ENCODE measurements around the gene ATOH8.

ATOH8 gene

GRCh38 chr2:85813982-85814801, 60.4 kb downstream of the ATOH8 start:
- peak; percentile 91 for DNase-seq (ENCODE audit: low spot score)
- TF ChIP-seq, protein P1, sequence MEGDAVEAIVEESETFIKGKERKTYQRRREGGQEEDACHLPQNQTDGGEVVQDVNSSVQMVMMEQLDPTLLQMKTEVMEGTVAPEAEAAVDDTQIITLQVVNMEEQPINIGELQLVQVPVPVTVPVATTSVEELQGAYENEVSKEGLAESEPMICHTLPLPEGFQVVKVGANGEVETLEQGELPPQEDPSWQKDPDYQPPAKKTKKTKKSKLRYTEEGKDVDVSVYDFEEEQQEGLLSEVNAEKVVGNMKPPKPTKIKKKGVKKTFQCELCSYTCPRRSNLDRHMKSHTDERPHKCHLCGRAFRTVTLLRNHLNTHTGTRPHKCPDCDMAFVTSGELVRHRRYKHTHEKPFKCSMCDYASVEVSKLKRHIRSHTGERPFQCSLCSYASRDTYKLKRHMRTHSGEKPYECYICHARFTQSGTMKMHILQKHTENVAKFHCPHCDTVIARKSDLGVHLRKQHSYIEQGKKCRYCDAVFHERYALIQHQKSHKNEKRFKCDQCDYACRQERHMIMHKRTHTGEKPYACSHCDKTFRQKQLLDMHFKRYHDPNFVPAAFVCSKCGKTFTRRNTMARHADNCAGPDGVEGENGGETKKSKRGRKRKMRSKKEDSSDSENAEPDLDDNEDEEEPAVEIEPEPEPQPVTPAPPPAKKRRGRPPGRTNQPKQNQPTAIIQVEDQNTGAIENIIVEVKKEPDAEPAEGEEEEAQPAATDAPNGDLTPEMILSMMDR (IDR thresholded peaks at IDR 0.05) = peak; percentile 75
- H3K4me3 ChIP-seq = no peak overlapping the region
- no peak overlapping the region for H3K27ac ChIP-seq

DNA sequence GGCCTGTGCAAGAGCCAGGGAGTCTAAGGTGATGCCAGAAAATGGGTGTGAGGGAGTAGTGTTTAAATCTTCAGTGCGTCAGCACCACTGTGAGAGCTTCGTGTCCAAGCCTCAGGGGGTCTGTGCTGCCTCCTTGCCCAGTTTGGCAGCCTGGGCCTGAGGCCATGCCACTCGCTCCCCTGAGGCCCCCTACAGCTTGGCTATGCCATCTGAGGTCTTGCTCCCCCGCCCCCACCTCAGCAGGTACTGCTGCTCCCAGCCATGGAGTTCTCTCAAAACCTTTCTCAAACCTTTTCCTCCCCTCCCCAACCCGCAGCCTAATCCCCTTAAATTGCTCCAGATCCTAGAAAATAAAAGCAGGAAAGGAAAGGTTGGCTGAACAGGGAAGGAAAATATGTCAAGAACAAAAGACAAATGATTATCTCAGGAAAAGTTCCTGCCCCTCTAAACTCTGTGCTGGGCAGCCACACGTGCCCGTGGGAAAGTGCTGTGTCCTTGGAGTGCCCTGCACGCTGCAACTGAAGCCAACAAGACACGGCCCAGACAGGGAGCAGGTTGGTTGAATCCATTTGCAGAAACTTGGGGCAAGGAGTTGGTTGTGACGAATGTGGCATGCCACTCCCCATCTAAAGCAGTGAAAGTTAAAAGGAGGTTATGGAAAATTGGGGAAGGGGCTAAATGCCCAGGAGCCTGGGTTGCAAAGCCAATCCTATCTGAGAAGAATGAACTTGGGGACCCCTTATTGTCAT, 61.2 kb downstream of the ATOH8 start:
- Histone ChIP-seq H3K27ac (no peak overlapping the region), H3K4me3 (no peak overlapping the region)
- TF ChIP-seq, protein P1 (IDR thresholded peaks at IDR 0.05) = no peak
- peak; percentile 62 for DNase-seq (ENCODE audit: low spot score)

- no peak for DNase-seq (ENCODE audit: low spot score)
- no peak overlapping the region for H3K27ac ChIP-seq
- TF ChIP-seq, protein P1 (IDR thresholded peaks at IDR 0.05) = no peak
Measured at GRCh38 chr2:85819811-85820510, 66.2 kb downstream of the ATOH8 start.

DNA sequence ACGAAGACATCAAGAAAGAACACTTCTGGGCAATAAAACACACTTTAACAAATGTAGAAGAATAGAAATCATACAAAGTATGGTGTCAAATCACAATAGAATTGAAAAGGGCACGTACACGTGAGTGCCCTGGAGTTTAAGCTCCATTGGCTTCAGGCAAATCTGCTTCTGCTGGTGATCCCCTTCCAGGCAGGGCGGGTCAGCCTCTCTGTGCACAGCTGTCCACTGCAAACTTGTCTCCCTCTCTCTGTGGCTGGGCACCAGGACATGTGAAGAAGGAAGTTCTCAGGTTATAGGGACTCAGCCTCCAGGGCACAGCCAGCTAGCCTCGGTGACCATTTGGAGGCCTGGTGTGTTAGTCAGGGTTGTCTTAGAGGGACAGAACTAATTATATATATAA, 69.0 kb downstream of the ATOH8 start:
- DNase-seq (ENCODE audit: low spot score) = no peak
- TF ChIP-seq, protein P1 (IDR thresholded peaks at IDR 0.05) = no peak
- H3K4me3 ChIP-seq = no peak overlapping the region
- no peak overlapping the region for H3K27ac ChIP-seq

More at GRCh38 chr2:85819811-85820510, 66.2 kb downstream of the ATOH8 start:
- H3K4me3 ChIP-seq = no peak overlapping the region

DNA sequence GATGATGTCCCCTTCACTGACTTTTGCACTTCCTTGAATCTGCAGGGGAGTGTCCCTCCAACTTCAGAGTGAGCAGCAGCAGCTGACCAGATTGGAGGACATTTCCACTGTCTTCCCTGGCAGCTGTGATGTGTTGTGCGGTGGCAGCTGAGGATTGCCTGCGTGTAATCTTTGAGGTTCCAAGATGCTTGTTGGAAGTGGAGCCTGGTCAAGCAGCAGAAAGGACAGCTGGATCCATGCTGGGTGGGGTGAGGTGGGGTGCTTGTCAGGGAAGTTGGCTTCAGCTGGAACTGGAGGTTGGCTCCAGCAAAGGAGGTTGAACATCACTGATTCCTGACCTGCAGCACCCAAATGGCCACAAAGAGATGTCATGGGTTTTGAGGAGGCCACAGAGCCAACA, 70.2 kb downstream of the ATOH8 start:
- TF ChIP-seq, protein P1 (IDR thresholded peaks at IDR 0.05) = no peak
- Histone ChIP-seq H3K4me3 (no peak overlapping the region), H3K27ac (no peak overlapping the region)
- no peak for DNase-seq (ENCODE audit: low spot score)

- TF ChIP-seq, protein P1 (IDR thresholded peaks at IDR 0.05) = peak; percentile 94
- Histone ChIP-seq H3K4me3 (peak overlapping the region; percentile 50), H3K27ac (no peak overlapping the region)
- no peak for DNase-seq (ENCODE audit: low spot score)
Measured at GRCh38 chr2:85826990-85827878, 73.4 kb downstream of the ATOH8 start.
